Uterus (tissue), 2 donors: ENCODE results near the gene CCL1.

Experiments used
- CTCF ChIP-seq, 4 experiments: fragments of 200-600 bp in 2 of 4; fragments of 450-650 bp in 2 of 4; sonication (generic) in 2 of 4; IDR thresholded peaks; one replicate each; pipeline ENCODE4 v1.5.1; 2016 to 2019; ENCODE audit warnings: antibody characterized with exemption in 4 of 4, mild to moderate bottlenecking in 2 of 4, moderate library complexity in 1 of 4
- POLR2A ChIP-seq, 2 donors: fragments of 450-650 bp; IDR thresholded peaks; one replicate each; pipeline ENCODE4 v1.6.1; 2016; ENCODE audit warnings: antibody characterized with exemption in 2 of 2, mild to moderate bottlenecking in 1 of 2, moderate library complexity in 1 of 2

GRCh38 chr17:34400301-34400931 lies 37.4 kb upstream of the CCL1 start:
- no peak for TF ChIP-seq CTCF (IDR thresholded peaks at IDR 0.05)
- no peak for TF ChIP-seq POLR2A (IDR thresholded peaks at IDR 0.05)
